Measurements from ENCODE around the gene SORBS2.

SORBS2 gene

GRCh38 chr4:185697488-185697887, 114.5 kb downstream of the SORBS2 start:
- Histone ChIP-seq H3K4me2 (ENCODE audit: low read depth, low read length, poor library complexity, severe bottlenecking) (no peak overlapping the region), H3F3A (ENCODE audit: low read depth) (no peaks in the 10 kb centered on the region), H3K27me3 (ENCODE audit: insufficient read depth, low read length, poor library complexity, severe bottlenecking) (no peaks in the 10 kb centered on the region), H3K9ac (ENCODE audit: low read depth, low read length, poor library complexity, severe bottlenecking) (no peak overlapping the region), H3K4me1 (ENCODE audit: insufficient read depth, low read length, poor library complexity, severe bottlenecking) (no peaks in the 10 kb centered on the region), H3K9me3 (ENCODE audit: insufficient read depth, low read depth, low read length) (no peaks in the 10 kb centered on the region), H3K4me3 (ENCODE audit: low read length, poor library complexity, severe bottlenecking) (no peak overlapping the region), H4K20me1 (ENCODE audit: insufficient read depth, low read length, poor library complexity, severe bottlenecking) (no peaks in the 10 kb centered on the region), H3K36me3 (ENCODE audit: insufficient read depth, low read length) (no peaks in the 10 kb centered on the region), H3K9me2 (replicated peaks; ENCODE audit: low read depth, low read length) (0 out of 2 replicates have a peak, but pooled peaks cover 4% of the 10 kb centered on the region), H3K79me2 (ENCODE audit: insufficient read depth, low read length) (no peaks in the 10 kb centered on the region), H2AFZ (ENCODE audit: low read length) (no peak overlapping the region)
- TF ChIP-seq EZH2phosphoT487 (IDR thresholded peaks at IDR 0.05; ENCODE audit: borderline replicate concordance) (no peak), CTCF (conservative IDR thresholded peaks at IDR 0.05; ENCODE audit: low read length) (no peak)

GRCh38 chr4:185695743-185696142, 116.3 kb downstream of the SORBS2 start:
- H3K9me2 ChIP-seq (replicated peaks; ENCODE audit: low read depth, low read length): 0 out of 2 replicates have a peak, but pooled peaks cover 2% of the 10 kb centered on the region
- H3K27me3 ChIP-seq (ENCODE audit: insufficient read depth, low read length, poor library complexity, severe bottlenecking): no peaks in the 10 kb centered on the region
- no peaks in the 10 kb centered on the region for H3F3A ChIP-seq (ENCODE audit: low read depth)
- no peaks in the 10 kb centered on the region for H4K20me1 ChIP-seq (ENCODE audit: insufficient read depth, low read length, poor library complexity, severe bottlenecking)
- no peak for TF ChIP-seq EZH2phosphoT487 (IDR thresholded peaks at IDR 0.05; ENCODE audit: borderline replicate concordance)
- no peak for TF ChIP-seq CTCF (conservative IDR thresholded peaks at IDR 0.05; ENCODE audit: low read length)
- H3K79me2 ChIP-seq (ENCODE audit: insufficient read depth, low read length): no peaks in the 10 kb centered on the region
- no peak overlapping the region for H3K4me2 ChIP-seq (ENCODE audit: low read depth, low read length, poor library complexity, severe bottlenecking)
- no peaks in the 10 kb centered on the region for H3K4me1 ChIP-seq (ENCODE audit: insufficient read depth, low read length, poor library complexity, severe bottlenecking)
- H3K9ac ChIP-seq (ENCODE audit: low read depth, low read length, poor library complexity, severe bottlenecking): no peak overlapping the region
- no peaks in the 10 kb centered on the region for H3K36me3 ChIP-seq (ENCODE audit: insufficient read depth, low read length)
- H3K4me3 ChIP-seq (ENCODE audit: low read length, poor library complexity, severe bottlenecking): no peak overlapping the region
- H3K9me3 ChIP-seq (ENCODE audit: insufficient read depth, low read depth, low read length): no peaks in the 10 kb centered on the region
- H2AFZ ChIP-seq (ENCODE audit: low read length): no peak overlapping the region

GRCh38 chr4:185693548-185694215, 118.3 kb downstream of the SORBS2 start:
- Histone ChIP-seq H3K27me3 (ENCODE audit: insufficient read depth, low read length, poor library complexity, severe bottlenecking) (no peaks in the 10 kb centered on the region), H3K4me1 (ENCODE audit: insufficient read depth, low read length, poor library complexity, severe bottlenecking) (no peaks in the 10 kb centered on the region), H3K4me2 (ENCODE audit: low read depth, low read length, poor library complexity, severe bottlenecking) (no peak overlapping the region), H3K9me3 (ENCODE audit: insufficient read depth, low read depth, low read length) (no peaks in the 10 kb centered on the region), H3F3A (ENCODE audit: low read depth) (no peaks in the 10 kb centered on the region), H4K20me1 (ENCODE audit: insufficient read depth, low read length, poor library complexity, severe bottlenecking) (no peaks in the 10 kb centered on the region), H3K79me2 (ENCODE audit: insufficient read depth, low read length) (no peaks in the 10 kb centered on the region), H3K36me3 (ENCODE audit: insufficient read depth, low read length) (no peaks in the 10 kb centered on the region), H3K9ac (ENCODE audit: low read depth, low read length, poor library complexity, severe bottlenecking) (no peak overlapping the region), H3K9me2 (replicated peaks; ENCODE audit: low read depth, low read length) (no peaks in the 10 kb centered on the region), H3K4me3 (ENCODE audit: low read length, poor library complexity, severe bottlenecking) (no peak overlapping the region), H2AFZ (ENCODE audit: low read length) (no peak overlapping the region)
- no peak for TF ChIP-seq CTCF (conservative IDR thresholded peaks at IDR 0.05; ENCODE audit: low read length)
- no peak for TF ChIP-seq EZH2phosphoT487 (IDR thresholded peaks at IDR 0.05; ENCODE audit: borderline replicate concordance)

Data from Loucy (cell line).